ENCODE results near the gene SRP9.

Gene SRP9

DNA sequence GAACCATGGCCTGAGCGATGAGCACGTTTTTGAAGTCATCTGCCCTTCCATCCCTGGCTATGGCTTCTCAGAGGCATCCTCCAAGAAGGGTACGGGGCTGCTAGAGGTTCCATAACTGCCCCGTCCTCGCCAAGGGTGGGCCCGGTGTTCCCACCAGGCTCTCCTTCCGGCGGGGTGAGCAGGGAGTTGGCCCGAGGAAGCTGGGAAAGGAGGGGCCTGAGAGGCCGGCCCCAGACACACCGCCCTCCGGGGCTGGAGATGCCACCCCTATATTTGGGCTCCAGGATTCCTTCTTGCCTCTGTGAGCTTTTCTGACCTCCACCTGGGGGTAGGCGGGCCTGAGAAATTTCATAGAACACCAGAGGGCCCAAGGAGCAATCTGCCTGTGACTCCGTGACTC is 61.2 kb downstream of the SRP9 start:
- FAIRE-seq (no peak), DNase-seq (ENCODE audit: insufficient read length, low spot score) (no peak)
- no peak for TF ChIP-seq POU2F2 (IDR thresholded peaks at IDR 0.05; ENCODE audit: low read depth, low read length)
- TF ChIP-seq PAX5 (IDR thresholded peaks at IDR 0.05; ENCODE audit: insufficient read depth, low read length, severe bottlenecking) = no peak
- no peak for TF ChIP-seq POLR2AphosphoS5 (IDR thresholded peaks at IDR 0.05; ENCODE audit: low read depth, low read length)
- TF ChIP-seq TAF1 (IDR thresholded peaks at IDR 0.05; ENCODE audit: low read depth, low read length) = no peak
- TF ChIP-seq POLR2A (IDR thresholded peaks at IDR 0.05; ENCODE audit: low read depth, low read length) = no peak
- TF ChIP-seq SPI1 (IDR thresholded peaks at IDR 0.05; ENCODE audit: low read depth, low read length) = no peak

All from GM12891 (cell line).